HG03097 (cell line): Measurements from ENCODE around the gene RASL11A.
A peak's percentile ranks its signal among the peaks of the same experiment; 100 is the strongest.
"Not testable (repeated sequence)": the region's sequence is repeated elsewhere in the genome, so short reads cannot be mapped to it uniquely, and the experiment has no call there.

Experiments used
- ATAC-seq: cut with Tn5 transposase; IDR thresholded peaks from one replicate; pipeline ENCODE4 v1.9.1; 2021; ENCODE audit not compliant: unreplicated experiment, low FRiP score

The RASL11A gene, protein sequence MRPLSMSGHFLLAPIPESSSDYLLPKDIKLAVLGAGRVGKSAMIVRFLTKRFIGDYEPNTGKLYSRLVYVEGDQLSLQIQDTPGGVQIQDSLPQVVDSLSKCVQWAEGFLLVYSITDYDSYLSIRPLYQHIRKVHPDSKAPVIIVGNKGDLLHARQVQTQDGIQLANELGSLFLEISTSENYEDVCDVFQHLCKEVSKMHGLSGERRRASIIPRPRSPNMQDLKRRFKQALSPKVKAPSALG

DNA sequence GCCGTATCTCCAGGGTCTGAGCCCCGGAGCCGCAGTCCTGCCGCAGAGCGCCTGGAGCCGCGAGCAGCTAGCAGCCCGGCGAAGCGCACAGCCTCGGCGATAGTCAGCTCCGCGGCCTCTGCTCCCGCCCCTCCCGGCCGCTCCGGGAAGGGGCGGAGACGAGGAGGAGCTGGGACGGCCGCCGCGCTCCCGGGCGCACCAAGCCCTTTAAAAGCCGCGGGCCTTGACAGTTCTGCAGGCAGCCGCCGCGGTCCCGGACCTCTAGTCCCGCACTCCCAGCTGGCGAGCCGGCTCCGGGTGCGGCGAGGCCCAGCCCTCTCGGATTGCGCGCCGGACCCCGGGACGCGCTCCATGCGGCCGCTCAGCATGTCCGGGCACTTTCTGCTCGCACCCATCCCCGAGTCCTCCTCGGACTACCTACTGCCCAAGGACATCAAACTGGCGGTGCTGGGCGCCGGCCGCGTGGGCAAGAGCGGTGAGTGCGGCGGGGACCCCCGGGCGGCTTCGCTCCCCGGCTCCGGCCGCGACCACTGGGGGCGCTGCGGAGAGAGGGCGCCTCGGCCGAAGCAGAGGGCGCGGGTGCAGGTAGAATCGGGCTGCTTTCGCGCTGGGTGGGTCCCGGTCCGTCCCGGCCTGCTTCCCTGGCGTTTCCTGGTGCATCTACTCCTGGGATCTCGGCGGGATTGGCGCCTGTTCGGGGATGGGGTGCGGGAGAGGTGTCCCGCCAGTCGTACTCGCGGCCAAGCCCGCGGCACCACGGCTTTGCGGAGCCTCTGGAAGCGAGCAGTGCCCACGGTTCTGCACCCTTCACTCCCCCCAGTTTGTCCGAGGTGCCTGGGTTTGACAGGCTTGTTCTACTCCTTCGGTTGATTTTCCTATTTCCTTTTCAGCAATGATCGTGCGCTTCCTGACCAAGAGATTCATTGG, at the start of gene RASL11A:
RASL11A (plus strand) TSS at position 237 of the 927 bp plus-strand sequence; CDS start at position 352, 115 bp downstream.
- peak; percentile 78 for ATAC-seq

DNA sequence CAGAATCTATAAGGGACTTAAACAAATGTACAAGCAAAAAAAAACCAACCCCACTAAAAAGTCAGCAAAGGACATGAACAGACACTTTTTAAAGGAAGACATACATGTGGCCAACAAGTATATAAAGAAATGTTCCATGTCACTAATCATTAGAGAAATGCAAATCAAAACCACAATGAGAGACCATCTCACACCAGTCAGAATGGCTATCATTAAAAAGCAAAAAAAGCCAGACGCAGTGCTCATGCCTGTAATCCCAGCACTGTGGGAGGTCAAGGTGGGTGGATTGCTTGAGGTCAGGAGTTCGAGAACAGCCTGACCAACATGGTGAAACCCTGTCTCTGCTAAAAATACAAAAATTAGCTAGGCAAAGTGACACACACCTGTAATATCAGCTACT, 48.5 kb upstream of the RASL11A start:
- not testable (repeated sequence) for ATAC-seq

DNA sequence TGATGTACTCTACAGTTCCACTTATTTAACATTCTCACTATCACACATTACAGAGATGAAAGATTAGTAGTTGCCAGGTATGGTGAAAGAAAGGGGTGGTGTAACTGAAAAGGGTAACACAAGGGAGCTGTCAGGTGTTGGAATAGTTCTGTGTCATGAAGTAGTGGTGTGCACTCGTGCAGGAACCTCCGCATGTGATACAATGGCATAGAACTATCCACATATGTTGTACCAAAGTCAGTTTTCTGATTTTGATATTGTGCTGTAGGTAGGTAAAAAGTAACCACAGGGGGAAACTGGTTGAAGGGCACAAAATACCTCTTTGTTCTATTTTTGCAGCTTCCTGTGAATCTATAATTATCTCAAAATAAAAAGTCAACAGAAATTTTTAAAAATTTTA, 43.6 kb upstream of the RASL11A start:
- ATAC-seq, result no peak

DNA sequence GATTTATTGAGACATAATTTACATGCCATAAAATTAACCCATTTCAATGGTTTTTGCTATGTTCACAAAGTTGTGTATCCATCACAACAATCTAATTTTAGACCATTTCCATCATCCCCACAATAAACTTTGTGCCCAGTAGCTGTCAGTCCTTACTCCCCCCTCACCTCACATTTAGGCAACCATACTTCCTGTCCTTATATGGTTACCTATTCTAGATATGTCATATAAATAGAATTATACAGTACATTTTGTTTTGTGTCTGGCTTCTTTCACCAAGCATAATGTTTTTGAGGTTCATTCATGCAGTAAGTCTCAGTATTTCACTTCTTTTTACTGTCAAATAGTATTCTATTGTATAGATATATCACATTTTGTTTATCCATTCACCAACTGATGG, 42.5 kb upstream of the RASL11A start:
- ATAC-seq, result no peak

DNA sequence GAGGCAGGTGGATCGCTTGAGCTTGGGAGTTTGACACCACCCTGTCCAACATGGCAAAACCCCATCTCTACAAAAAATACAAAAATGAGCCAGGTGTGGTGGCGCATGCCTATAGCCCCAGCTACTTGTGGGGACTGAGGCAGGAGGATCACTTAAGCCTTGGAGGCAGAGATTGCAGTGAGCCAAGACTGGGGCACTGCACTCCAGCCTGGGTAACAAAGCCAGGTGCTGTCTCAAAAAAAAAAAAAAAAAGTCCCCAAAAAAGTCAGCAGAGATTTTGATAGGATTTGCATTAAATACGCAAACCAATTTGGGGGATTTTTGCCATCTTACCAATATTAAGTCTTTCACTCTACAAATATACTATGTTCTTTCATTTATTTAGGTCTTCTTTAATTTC, 41.0 kb upstream of the RASL11A start:
- no peak for ATAC-seq

DNA sequence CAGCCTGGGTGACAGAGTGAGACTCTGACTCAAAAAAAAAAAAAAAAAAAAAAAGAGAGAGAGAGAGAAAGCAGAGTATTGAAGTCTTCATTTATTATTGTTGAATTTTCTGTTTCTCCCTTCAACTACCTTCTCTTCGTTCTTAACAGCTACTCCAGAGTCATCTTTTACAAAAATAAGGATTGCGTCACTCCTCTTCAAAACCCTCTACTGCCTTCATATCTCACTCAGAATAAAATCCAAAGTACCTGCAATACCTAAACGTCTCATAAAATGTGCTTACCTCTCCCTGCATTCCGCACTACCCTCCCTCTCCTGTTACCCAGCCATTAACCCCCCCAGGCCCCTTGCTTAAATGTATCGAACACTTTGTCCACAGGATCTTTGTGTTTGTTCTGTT, 36.7 kb upstream of the RASL11A start:
- no peak for ATAC-seq

DNA sequence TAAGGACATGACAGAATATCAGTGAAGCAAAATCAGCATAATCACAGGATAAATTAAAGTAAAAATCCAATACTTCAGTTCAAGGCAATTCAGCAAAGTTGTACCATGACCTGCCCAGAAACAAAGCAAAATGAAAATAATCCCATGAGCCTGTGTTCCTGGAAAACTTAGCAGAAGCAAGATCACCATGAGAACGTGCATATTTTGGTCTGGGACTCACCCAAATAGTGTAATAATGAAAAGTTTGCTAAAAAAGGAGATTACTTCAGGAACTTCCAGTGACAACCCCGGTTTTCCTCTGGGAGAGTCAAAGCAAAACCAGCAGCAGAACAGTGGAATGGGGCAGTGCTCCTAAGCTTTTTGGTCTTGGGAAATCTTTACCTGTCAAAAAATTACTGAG, 34.2 kb upstream of the RASL11A start:
- no peak for ATAC-seq

DNA sequence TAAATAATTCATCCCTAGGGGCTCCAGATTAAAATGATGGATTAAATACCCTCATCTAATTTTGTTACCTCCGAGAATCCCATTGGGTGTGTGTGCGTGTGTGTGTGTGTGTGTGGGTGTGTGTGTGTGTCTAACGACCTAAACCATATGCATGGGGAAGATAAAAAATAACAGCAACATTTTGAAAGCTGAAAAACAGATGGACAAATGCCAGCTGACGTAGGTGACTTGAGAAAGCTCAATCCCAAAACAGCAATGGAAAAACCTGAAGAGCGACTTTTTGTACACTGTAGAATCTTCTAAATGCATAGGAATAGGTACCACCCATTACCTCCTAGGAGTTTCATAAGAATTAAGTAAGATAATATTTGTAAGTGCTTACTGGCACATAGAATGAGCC, 27.9 kb upstream of the RASL11A start:
- no peak for ATAC-seq

DNA sequence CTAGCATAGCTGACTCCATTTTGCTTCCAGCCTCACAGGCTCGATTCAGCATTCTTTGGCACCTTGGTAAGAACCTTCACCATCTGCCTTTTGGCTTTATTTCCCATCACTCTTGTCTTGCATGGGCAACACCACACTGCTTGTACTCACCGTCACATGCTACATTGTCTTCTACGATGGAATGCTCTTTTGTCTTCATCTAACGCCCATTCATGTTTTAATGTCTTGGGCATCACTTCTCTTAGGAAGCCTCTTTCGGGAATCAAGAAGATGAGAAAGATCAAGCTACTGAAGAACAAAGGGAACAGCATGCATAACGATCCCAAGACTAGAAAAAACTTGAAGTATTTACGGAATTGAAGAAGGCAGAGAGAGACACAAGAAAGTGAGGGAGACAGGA, 25.0 kb upstream of the RASL11A start:
- ATAC-seq, result no peak

DNA sequence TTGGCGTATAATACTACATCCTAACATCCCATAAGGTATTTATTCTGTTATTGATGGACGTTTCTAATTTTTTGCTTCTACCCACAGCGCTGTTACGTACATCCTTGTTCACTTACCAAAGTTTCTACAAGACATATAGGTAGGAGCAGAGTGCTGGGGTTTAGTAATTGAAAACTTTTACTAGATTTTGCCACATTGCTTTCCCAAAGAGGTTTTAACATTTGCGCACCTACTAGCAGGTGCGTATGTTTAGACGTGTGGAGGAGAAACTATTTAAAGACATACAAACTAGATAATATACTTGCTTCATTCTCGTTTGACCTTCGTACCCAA, 19.8 kb upstream of the RASL11A start:
- ATAC-seq, result peak; percentile 9

DNA sequence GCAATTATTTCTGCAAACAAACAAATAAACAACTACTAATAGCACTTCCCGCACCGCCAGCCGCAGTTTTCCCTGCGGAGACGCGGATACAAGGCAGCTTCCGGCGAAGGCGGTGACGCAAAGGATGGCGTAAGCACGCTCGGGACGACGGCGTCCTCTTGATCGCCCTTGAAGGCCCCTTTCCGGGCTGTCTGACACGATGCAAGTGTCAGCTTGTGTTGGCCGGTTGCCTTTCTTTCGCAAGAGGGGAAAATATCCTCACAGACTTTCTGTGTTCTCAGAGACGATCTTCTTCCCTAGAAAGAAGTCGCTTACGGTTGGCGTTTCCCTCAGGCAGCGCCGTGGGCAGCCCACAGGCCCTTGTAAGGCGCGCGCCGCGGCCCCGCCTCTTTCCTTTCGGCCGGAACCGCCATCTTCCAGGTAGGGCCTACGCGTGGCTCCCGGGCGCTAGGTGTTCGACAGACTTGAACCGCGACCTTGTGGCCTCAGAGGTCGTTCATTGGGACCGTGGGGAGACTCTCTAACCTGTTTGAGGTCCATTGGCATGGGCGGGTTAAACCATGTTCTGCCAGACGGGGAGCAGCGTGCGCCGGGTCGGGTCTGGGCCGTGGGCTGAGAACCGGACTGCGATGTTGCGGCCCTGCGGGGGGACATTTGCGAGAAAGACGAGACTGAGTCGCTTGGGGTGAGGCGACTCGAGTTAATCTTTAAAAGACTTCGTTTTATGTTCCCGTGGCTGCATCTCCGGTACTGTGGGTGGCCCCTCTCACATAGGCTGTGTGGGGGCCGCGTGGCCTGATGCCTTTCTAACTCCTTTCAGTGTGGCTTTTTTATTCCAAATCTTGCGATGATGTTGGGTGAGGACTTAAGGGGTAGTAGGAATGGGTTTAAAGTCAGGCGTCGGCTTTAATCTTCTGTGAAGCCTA, 19.2 kb upstream of the RASL11A start, which contains the start of gene RPL21:
RPL21 (plus strand) TSS at position 393 of the 926 bp plus-strand sequence. CDS start 2,219 bp downstream, outside the sequence.
- peak; percentile 87 for ATAC-seq

DNA sequence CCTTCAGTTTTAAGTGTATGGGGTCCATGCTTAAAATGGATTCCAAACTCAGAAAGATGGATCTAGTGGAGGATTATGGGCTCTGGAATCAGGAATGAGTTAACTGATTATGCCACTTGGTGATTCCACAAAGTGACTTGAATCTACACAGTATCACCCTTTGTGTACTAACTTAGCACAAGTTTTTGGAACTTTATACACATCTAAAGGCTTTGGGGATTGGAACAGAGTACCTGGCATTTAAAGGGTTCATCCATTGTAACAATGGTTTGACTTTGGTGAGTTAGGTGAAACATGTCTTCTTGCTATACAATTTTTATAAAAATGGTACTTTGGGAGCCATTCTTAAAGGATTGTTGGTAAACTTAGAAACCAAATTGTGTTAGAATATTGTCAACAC, 18.2 kb upstream of the RASL11A start:
- no peak for ATAC-seq

DNA sequence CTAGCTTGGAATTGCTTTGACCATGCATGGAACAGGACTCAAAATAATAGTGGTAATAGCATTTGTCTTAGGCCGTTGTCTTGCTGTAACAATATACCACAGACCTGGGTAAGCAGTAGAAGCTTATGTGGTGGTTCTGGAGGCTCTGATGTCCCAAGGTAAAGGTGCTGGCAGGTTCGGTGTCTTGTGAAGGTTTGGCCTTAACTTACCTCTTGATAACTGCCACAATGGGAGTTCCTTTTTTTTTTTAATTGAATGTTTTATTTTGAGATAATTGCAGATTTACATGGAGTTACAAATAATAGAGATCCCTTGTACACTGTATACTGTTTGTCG, 13.4 kb upstream of the RASL11A start:
- no peak for ATAC-seq

DNA sequence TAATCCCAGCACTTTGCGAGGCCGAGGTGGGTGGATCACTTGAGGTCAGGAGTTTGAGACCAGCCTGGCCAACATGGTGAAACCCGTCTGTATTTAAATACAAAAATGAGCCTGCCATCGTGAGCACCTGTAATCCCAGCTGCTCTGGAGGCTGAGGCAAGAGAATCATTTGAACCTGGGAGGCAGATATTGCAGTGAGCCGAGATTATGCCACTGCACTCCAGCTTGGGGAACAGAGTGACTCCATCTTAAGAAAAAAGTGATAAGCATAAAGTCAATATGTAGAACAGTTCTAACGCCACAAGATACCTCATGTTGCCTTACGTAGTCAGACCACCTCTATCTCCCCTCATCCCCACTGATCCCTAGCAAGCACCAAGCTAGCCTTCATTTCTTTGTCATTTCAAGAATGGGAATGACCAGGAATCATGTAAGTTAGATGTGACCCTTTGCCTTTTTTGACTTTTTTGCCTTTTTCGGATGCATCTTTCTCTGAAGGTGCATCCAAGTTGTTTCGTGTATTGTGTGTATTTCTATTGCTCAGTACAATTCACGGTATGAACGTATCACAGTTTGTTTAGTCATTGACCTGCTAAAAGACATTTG, 12.9 kb upstream of the RASL11A start:
- ATAC-seq, result no peak

DNA sequence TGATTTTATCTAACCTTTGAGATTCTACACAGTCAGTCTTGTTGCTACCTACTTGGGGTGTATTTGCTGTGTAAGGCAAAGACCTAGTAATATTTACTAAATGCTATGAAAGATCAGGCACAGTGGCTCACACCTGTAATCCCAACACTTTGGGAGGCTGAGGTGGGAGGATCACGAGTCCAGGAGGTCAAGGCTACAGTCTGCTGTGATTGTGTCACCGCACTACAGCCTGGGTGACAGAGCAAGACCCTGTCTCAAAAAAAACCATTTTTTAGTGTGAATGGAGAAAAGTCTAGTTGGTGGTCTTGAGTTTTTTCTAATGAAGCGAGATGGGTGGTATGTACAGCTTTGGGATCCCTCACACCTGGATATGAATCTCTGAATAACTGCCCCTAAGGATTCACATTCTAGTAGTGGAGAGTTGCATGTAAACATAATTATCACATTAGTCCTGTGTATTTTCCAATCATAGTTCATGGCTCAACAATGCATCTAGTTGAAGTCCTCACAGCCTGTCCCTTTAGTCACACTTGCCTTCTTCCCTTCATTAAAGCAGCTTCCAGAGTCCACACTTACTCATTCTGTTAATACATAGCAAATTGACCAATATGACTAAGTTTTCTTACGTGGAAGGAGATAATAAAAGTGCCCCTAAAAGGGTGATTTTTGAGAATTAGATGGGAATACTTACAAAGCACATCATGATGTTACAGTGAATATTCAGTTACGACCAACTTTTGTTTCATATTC, 11.8 kb upstream of the RASL11A start:
- no peak for ATAC-seq

DNA sequence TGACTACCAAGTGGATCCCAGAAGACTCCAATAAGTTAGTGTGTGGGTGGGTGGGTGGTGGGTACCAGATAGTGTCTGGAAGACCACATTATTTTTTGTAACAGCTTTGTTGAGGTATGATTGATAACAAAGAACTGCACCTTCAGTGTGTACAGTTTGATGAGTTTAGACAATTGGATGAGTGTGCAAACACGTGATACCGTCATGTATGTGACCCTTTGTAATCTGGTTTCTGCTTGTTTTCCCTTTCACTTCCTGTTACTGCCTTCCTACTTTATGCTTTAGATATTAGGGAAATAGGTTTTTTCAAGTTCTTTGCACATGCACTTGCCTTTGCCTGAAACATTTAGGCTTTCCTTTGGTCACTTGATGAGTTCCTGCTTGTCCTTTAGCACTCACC, 10.8 kb upstream of the RASL11A start:
- no peak for ATAC-seq

DNA sequence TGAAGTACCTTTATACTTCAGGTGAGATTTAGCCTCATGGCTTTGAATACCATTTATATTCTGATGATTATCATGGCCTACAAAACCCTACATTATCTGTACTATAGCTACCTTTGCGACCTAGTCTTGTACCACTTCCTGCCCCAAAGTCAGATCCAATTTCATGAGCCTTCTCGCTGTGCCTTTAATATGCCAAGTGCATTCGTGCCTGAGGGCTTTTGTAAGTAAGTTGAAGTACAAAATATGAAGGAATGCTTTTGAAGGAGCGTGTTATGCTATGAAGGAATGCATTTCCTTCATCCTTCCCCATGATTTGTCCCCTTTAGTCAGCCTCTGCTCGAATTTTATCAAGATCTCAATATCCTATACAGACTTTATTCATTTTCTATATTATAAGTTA, 9.2 kb upstream of the RASL11A start:
- ATAC-seq, result no peak

DNA sequence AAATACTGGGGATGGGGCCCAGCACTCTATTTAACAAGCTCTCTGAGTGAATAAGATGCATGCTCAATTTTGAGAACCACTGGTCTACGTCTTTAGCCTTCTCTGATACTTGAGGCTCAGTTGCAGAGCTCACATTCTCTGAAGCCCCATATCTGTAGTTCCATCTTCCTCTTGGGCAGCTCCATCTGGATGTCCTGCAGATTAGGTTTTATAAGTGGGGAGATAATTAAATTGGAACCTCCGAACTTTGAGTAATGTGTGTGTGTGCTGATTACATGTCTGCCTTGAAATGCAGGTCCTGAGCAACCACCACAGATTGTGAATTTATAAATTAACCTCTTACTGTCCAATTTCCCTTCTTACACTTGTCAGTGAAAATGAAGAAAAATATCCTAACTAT, 7.2 kb upstream of the RASL11A start:
- ATAC-seq, result no peak

DNA sequence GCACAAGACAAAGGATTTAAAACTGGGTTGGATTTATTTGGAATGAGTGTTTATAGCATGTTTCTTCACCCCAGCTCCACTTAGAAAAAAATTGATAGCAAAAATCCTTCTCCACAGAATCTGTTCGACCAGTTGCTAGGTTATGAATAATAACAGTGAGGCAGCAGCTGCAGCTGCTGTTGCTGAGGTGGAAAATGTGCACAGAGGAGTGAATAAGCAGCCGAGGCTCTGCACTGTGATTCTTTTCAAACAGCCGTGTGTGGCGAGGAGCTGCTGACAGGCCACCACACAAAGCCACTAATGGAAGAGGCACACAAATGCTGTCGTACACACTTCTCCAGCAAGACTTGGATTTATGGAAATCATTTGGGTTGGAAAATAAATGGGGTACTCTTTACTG, 6.4 kb upstream of the RASL11A start:
- ATAC-seq, result no peak

DNA sequence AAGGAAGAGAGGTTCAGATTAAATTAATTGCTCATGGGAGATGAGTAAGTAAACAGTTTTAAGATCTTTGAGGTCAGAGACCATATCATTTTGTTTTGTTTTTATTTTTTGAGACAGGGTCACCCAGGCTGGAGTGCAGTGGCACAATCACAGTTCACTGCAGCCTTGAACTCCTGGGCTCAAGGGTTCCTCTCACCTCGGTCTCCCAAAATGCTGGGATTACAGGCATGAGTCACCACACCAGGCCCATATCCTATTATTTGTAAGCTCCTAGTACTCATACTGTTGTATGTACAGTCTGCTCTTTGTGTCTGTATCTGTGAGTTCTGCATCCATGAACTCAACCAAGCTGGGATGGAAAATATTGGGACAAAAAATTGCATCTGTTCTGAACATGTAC, 6.0 kb upstream of the RASL11A start:
- ATAC-seq, result no peak
